B cell (primary cell): ENCODE data around the gene DSCAML1. TPM values are rescaled to one million over a fixed set of nuclear protein-coding genes. Genes with fewer than 3 reads are reported as not detected.
A peak's percentile ranks its signal among the peaks of the same experiment; 100 is the strongest.

Source experiments
- ATAC-seq: fragments of 200-7000 bp; cut with Tn5 transposase; one replicate; pipeline ENCODE4 v1.10.0; 2021; ENCODE audit warnings: low read depth, mild to moderate bottlenecking, moderate number of reproducible peaks, moderate library complexity
- CTCF ChIA-PET: fragments of 350-600 bp; sonication (Branson Sonifier 250); formaldehyde crosslinking; loops from one replicate; lab custom pipeline; 2021; ENCODE audit warnings: antibody characterized with exemption, inconsistent platforms; lab: Charles Lee
- POLR2A ChIA-PET: fragments of 350-600 bp; sonication (Branson Sonifier 250); formaldehyde crosslinking; loops from one replicate; lab custom pipeline; 2021; ENCODE audit warnings: antibody characterized with exemption; lab: Charles Lee
- DNase-seq: peaks from one replicate; pipeline ENCODE4 v3.0.0; 2013
- H2AFZ ChIP-seq: 2 replicates; pipeline ENCODE4 v1.6.1; 2012; ENCODE audit warnings: mild to moderate bottlenecking, low read depth, low read length; ENCODE audit not compliant: insufficient read depth, poor library complexity, severe bottlenecking
- H3K27ac ChIP-seq, 2 donors: 1 replicate in 1 of 2; 2 replicates in 1 of 2; pipeline ENCODE4 v1.5.1; 2012 to 2013; ENCODE audit warnings: low read length in 2 of 2, mild to moderate bottlenecking in 2 of 2, moderate library complexity in 1 of 2
- H3K27me3 ChIP-seq, 4 experiments: fragments of 200-600 bp in 1 of 4; sonication (generic) in 1 of 4; replicated peaks in 1 of 4; 1 replicate in 2 of 4; 2 replicates in 2 of 4; pipeline versions ENCODE4 v1.6.1 to v1.7.0; 2013 to 2016; ENCODE audit warnings: low read length in 3 of 4, mild to moderate bottlenecking in 2 of 4, mixed read lengths in 1 of 4, moderate library complexity in 1 of 4; ENCODE audit not compliant: insufficient read depth in 4 of 4, control insufficient read depth in 3 of 4; ENCODE audit errors: control extremely low read depth in 1 of 4
- H3K36me3 ChIP-seq, 2 experiments: replicated peaks in 1 of 2; 1 replicate in 1 of 2; 2 replicates in 1 of 2; pipeline versions ENCODE4 v1.6.1 to v1.7.1; 2013; ENCODE audit warnings: low read length in 1 of 2; ENCODE audit not compliant: insufficient read depth in 2 of 2, control insufficient read depth in 1 of 2; ENCODE audit errors: control extremely low read depth in 1 of 2, extremely low read depth in 1 of 2
- H3K4me1 ChIP-seq, 2 donors: fragments of 200-600 bp in 1 of 2; sonication (generic) in 1 of 2; 1 replicate in 1 of 2; 2 replicates in 1 of 2; pipeline versions ENCODE4 v1.5.1 to v1.6.1; 2013 to 2017; ENCODE audit warnings: low read length in 2 of 2; ENCODE audit not compliant: control insufficient read depth in 2 of 2, insufficient read depth in 2 of 2
- H3K4me2 ChIP-seq: replicated peaks from 2 replicates; pipeline ENCODE3; 2012; ENCODE audit warnings: mild to moderate bottlenecking, low read depth, low read length; ENCODE audit not compliant: poor library complexity, severe bottlenecking
- H3K4me3 ChIP-seq, 5 experiments: fragments of 200-600 bp in 1 of 5; sonication (generic) in 1 of 5; 1 replicate in 3 of 5; 2 replicates in 2 of 5; pipeline versions ENCODE4 v1.5.1 to v1.7.0; 2011 to 2016; ENCODE audit warnings: low read length in 4 of 5, mild to moderate bottlenecking in 4 of 5, low read depth in 2 of 5, control low read depth in 1 of 5, moderate library complexity in 1 of 5; ENCODE audit not compliant: insufficient read depth in 1 of 5; ENCODE audit errors: control extremely low read depth in 1 of 5, extremely low read depth in 1 of 5
- H3K79me2 ChIP-seq: fragments of 200-600 bp; sonication (generic); one replicate; pipeline ENCODE4 v1.6.0; 2016; ENCODE audit warnings: low read length; ENCODE audit not compliant: control insufficient read depth, insufficient read depth
- H3K9ac ChIP-seq: fragments of 200-600 bp; sonication (generic); 2 replicates; pipeline ENCODE4 v1.6.1; 2017; ENCODE audit warnings: mild to moderate bottlenecking, low read length, moderate library complexity
- H3K9me3 ChIP-seq, 3 donors: one replicate each; pipeline versions ENCODE4 v1.6.1 to v1.7.1; 2013; ENCODE audit warnings: low read length in 2 of 3; ENCODE audit not compliant: control insufficient read depth in 2 of 3, insufficient read depth in 1 of 3; ENCODE audit errors: control extremely low read depth in 1 of 3
- H4K20me1 ChIP-seq: 2 replicates; pipeline ENCODE4 v1.6.0; 2012; ENCODE audit warnings: mild to moderate bottlenecking, low read length; ENCODE audit not compliant: insufficient read depth, control insufficient read depth, poor library complexity, severe bottlenecking
- H3K27ac Mint-ChIP-seq: one replicate; pipeline ENCODE4 v1.8.0; 2021; ENCODE audit warnings: mixed read lengths
- H3K27me3 Mint-ChIP-seq: one replicate; pipeline ENCODE4 v1.8.0; 2021; ENCODE audit warnings: mixed read lengths
- H3K4me1 Mint-ChIP-seq: one replicate; pipeline ENCODE4 v1.8.0; 2021; ENCODE audit warnings: mixed read lengths
- H3K4me3 Mint-ChIP-seq: one replicate; pipeline ENCODE4 v1.8.0; 2021; ENCODE audit warnings: mixed read lengths
- H3K9me3 Mint-ChIP-seq: one replicate; pipeline ENCODE4 v1.8.0; 2022; ENCODE audit warnings: mixed read lengths; ENCODE audit not compliant: insufficient read depth
- EZH2 ChIP-seq: IDR thresholded peaks from 2 replicates; pipeline ENCODE4 v1.6.1; 2012; ENCODE audit warnings: borderline replicate concordance, low read depth, mild to moderate bottlenecking, moderate library complexity, low read length; ENCODE audit not compliant: insufficient read depth, poor library complexity, severe bottlenecking
- WGBS: methylation state at CpG from one replicate; pipeline ENCODE4 v1.1.5; 2013; ENCODE audit warnings: missing lambda C conversion rate; ENCODE audit not compliant: insufficient coverage; 5-methylcytosine and 5-hydroxymethylcytosine counted together
- intact Hi-C: fragments of 100-400 bp; cut with micrococcal nuclease; formaldehyde crosslinking; loops from one replicate; pipeline ENCODE4 v1.10.0; 2022
- polyA plus RNA-seq: library from polyadenylated mRNA; depleted of rRNA; stranded (reverse); fragments of >200 nt; gene quantifications from 2 replicates; pipeline ENCODE4 v1.2.3, GENCODE V29; 2012
- total RNA-seq, 2 donors: library from RNA; stranded (reverse); fragments of 120-200 nt in 1 of 2; gene quantifications; 1 replicate in 1 of 2; 2 replicates in 1 of 2; pipeline versions ENCODE4 v1.2.3 to v1.2.4, GENCODE V29; 2013 to 2022
- TF ChIP-seq, protein P1 (sequence below): fragments of 200-600 bp; IDR thresholded peaks from one replicate; pipeline ENCODE4 v1.8.0; 2022; ENCODE audit warnings: antibody characterized with exemption, mild to moderate bottlenecking

The DSCAML1 gene
- total and polyA plus RNA-seq, 2 donors (not counting 1 experiment from before 2014, with no cell fraction given): 1.2 to 6.2 TPM

GRCh38 chr11:117823946-117824420 lies 27.0 kb upstream of the DSCAML1 start:
- no peaks in the 10 kb centered on the region for H3K79me2 ChIP-seq
- ChIA-PET CTCF (interaction anchor here (0.6 to 15.4 kb wide), 12 partner anchors 8 to 348 kb away, joined by 3 to 462 read pairs (median 4); no protein-coding TSS in a partner anchor), POLR2A (interaction anchor here (0.6 to 0.9 kb wide), 2 partner anchors 11 to 428 kb away, joined by 4 to 7 read pairs; no protein-coding TSS in a partner anchor)
- Mint-ChIP-seq H3K27ac (no peak overlapping the region), H3K4me3 (no peak overlapping the region), H3K4me1 (peaks cover 34% of the 10 kb centered on the region), H3K27me3 (peaks cover 41% of the 10 kb centered on the region), H3K9me3 (no peaks in the 10 kb centered on the region)
- no peaks in the 10 kb centered on the region for H4K20me1 ChIP-seq
- peak overlapping the region; percentile 43 for H3K4me2 ChIP-seq
- peaks cover 0 to 58% (median 13%) of the 10 kb centered on the region in 4 experiments for H3K27me3 ChIP-seq
- DNase-seq (no peak), ATAC-seq (no peak)
- H2AFZ ChIP-seq: peak overlapping the region; percentile 22
- peaks cover 31 to 36% of the 10 kb centered on the region in 2 donors for H3K4me1 ChIP-seq
- TF ChIP-seq, protein P1, sequence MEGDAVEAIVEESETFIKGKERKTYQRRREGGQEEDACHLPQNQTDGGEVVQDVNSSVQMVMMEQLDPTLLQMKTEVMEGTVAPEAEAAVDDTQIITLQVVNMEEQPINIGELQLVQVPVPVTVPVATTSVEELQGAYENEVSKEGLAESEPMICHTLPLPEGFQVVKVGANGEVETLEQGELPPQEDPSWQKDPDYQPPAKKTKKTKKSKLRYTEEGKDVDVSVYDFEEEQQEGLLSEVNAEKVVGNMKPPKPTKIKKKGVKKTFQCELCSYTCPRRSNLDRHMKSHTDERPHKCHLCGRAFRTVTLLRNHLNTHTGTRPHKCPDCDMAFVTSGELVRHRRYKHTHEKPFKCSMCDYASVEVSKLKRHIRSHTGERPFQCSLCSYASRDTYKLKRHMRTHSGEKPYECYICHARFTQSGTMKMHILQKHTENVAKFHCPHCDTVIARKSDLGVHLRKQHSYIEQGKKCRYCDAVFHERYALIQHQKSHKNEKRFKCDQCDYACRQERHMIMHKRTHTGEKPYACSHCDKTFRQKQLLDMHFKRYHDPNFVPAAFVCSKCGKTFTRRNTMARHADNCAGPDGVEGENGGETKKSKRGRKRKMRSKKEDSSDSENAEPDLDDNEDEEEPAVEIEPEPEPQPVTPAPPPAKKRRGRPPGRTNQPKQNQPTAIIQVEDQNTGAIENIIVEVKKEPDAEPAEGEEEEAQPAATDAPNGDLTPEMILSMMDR: no peak
- TF ChIP-seq EZH2: no peak
- H3K9me3 ChIP-seq: peaks cover 0 to 5% (median 0%) of the 10 kb centered on the region in 3 donors
- 25% methylated on average over 8 of the region's 13 CpGs for WGBS
- intact Hi-C loops: no loop called here
- H3K36me3 ChIP-seq: no peaks in the 10 kb centered on the region
- H3K4me3 ChIP-seq: no peak overlapping the region
- H3K27ac ChIP-seq: no peak overlapping the region
- H3K9ac ChIP-seq: no peak overlapping the region

DNA sequence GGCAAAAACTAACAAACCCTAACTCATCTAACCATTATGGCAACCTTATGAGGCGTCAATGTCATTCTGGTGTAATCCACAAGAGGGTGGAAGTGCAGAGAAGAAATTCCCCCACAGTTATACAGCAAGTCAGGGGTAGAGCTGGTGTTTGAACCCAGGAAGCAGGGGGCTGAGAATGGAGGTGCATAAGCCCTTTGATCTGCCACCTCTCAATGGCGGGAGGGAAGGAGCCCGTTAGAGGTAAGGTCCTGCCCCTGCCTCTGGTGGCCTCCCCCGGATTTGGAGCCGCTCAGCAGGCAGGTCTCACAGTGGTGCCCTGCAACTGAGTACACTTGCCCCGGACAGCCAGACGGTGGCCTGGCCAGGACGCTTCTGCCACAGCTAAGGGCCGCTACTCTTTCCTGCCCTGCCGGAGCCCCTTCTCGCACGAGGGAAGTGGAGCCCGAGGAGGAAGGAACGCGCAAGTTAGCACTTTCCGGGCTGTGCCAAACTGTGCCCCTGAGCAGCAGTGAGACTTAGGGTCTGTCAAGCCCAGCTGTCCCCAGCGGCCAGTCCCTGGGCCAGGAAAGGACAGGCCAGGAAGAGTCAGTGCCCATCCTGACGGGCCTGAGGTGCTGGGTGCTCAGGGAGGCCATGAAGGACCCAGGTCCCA lies 26.4 kb upstream of the DSCAML1 start:
- H3K4me3 Mint-ChIP-seq: no peak overlapping the region
- Histone ChIP-seq H2AFZ (peak overlapping the region; percentile 22), H3K9me3 (peaks cover 0 to 5% (median 0%) of the 10 kb centered on the region in 3 donors), H3K36me3 (no peaks in the 10 kb centered on the region), H3K79me2 (no peaks in the 10 kb centered on the region), H3K4me1 (peaks cover 25 to 32% of the 10 kb centered on the region in 2 donors), H3K4me3 (no peak overlapping the region), H3K9ac (no peak overlapping the region), H3K27ac (no peak overlapping the region), H4K20me1 (no peaks in the 10 kb centered on the region), H3K4me2 (peak overlapping the region; percentile 43), H3K27me3 (peaks cover 0 to 53% (median 11%) of the 10 kb centered on the region in 4 experiments)
- ChIA-PET CTCF (interaction anchor here (0.7 to 15.4 kb wide), 12 partner anchors 9 to 348 kb away, joined by 3 to 462 read pairs (median 4); no protein-coding TSS in a partner anchor), POLR2A (interaction anchor here (0.8 to 0.9 kb wide), 2 partner anchors 11 to 128 kb away, joined by 3 to 4 read pairs; no protein-coding TSS in a partner anchor)
- 23% methylated on average over 17 of the region's 18 CpGs for WGBS
- H3K4me1 Mint-ChIP-seq: peaks cover 29% of the 10 kb centered on the region
- no peaks in the 10 kb centered on the region for H3K9me3 Mint-ChIP-seq
- ATAC-seq (peak; percentile 29), DNase-seq (no peak)
- no peak overlapping the region for H3K27ac Mint-ChIP-seq
- intact Hi-C loops: no loop called here
- H3K27me3 Mint-ChIP-seq: peaks cover 41% of the 10 kb centered on the region
- TF ChIP-seq EZH2: no peak
- TF ChIP-seq, protein P1: peak; percentile 37
